ENCODE measurements around the gene NLRP1.

DNA sequence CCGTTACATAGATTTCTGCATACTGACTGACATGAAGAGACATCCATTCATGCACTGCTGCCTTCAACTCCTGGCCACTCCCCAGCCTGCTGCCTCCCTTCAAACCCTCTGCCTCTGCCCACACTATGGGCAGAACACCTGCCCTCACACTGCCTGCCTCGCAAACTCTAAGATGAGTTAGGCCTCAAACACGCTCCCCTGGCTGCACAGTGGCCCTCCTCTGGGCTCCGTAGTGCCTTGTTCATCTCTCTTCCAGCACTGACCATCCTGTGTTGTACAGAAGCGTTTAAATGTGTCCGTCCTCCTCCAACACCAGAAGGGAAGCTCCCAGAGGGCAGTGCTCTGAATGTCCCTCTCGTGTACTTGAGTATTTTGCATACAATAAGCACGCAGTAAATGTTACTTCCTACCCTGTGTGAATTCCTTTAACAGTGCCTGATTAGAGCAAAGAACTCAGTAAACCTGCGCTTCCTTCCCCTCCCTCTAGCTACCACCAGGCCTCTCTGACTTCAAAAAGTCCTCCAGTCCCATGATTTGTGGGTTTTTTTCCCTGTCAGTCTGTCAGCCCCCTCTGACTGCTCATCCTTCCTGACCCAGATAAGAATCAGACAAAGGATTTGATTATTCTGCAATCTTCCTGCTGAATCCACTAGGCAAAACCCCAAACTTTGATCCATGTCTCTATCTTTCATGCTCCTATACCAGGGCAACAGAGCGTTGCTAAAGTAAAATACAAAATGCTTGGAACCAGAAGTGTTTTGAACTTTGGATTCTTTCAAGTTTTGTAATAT lies 119.4 kb downstream of the NLRP1 start:
- TF ChIP-seq, protein P1, sequence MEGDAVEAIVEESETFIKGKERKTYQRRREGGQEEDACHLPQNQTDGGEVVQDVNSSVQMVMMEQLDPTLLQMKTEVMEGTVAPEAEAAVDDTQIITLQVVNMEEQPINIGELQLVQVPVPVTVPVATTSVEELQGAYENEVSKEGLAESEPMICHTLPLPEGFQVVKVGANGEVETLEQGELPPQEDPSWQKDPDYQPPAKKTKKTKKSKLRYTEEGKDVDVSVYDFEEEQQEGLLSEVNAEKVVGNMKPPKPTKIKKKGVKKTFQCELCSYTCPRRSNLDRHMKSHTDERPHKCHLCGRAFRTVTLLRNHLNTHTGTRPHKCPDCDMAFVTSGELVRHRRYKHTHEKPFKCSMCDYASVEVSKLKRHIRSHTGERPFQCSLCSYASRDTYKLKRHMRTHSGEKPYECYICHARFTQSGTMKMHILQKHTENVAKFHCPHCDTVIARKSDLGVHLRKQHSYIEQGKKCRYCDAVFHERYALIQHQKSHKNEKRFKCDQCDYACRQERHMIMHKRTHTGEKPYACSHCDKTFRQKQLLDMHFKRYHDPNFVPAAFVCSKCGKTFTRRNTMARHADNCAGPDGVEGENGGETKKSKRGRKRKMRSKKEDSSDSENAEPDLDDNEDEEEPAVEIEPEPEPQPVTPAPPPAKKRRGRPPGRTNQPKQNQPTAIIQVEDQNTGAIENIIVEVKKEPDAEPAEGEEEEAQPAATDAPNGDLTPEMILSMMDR (IDR thresholded peaks at IDR 0.05; ENCODE audit: extremely low read depth in 1 of 2, insufficient read depth in 1 of 2, low read depth in 1 of 2, low read length in 2 of 2) = no peak
- TF ChIP-seq POLR2AphosphoS5 (IDR thresholded peaks at IDR 0.05; ENCODE audit: insufficient read depth, low read depth, low read length) = no peak
- TF ChIP-seq POLR2A (IDR thresholded peaks at IDR 0.05; ENCODE audit: low read depth, low read length) = no peak
- TF ChIP-seq EZH2 (IDR thresholded peaks at IDR 0.05; ENCODE audit: borderline replicate concordance, low read depth, low read length, severe bottlenecking) = no peak
- TF ChIP-seq FOS (IDR thresholded peaks at IDR 0.05; ENCODE audit: borderline replicate concordance, insufficient read depth, low read length) = no peak
- TF ChIP-seq, protein P2, sequence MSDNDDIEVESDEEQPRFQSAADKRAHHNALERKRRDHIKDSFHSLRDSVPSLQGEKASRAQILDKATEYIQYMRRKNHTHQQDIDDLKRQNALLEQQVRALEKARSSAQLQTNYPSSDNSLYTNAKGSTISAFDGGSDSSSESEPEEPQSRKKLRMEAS (IDR thresholded peaks at IDR 0.05; ENCODE audit: insufficient read depth, insufficient read length) = no peak
- TF ChIP-seq MYC (IDR thresholded peaks at IDR 0.05; ENCODE audit: low read depth, low read length) = no peak
- TF ChIP-seq GATA2 (IDR thresholded peaks at IDR 0.05; ENCODE audit: insufficient read depth, insufficient read length, low read depth, low read length) = no peak
- TF ChIP-seq JUN (IDR thresholded peaks at IDR 0.05; ENCODE audit: borderline replicate concordance, insufficient read depth, insufficient read length, low read depth) = no peak

Measured in endothelial cell of umbilical vein (primary cell).